HG03469 (cell line): ENCODE results near the gene CDS1.
A peak's percentile ranks its signal among the peaks of the same experiment; 100 is the strongest.
"Not testable (repeated sequence)": the region's sequence is repeated elsewhere in the genome, so short reads cannot be mapped to it uniquely, and the experiment has no call there.

Experiments
- ATAC-seq: cut with Tn5 transposase; IDR thresholded peaks from one replicate; pipeline ENCODE4 v1.9.1; 2021; ENCODE audit warnings: mild to moderate bottlenecking, moderate library complexity, moderate number of reproducible peaks; ENCODE audit not compliant: unreplicated experiment

CDS1 gene

GRCh38 chr4:84582988-84583875, at the start of gene CDS1:
Gene CDS1 (plus strand): TSS chr4:84583127. CDS start chr4:84583402, 275 bp downstream.
- ATAC-seq: peak; percentile 41

DNA sequence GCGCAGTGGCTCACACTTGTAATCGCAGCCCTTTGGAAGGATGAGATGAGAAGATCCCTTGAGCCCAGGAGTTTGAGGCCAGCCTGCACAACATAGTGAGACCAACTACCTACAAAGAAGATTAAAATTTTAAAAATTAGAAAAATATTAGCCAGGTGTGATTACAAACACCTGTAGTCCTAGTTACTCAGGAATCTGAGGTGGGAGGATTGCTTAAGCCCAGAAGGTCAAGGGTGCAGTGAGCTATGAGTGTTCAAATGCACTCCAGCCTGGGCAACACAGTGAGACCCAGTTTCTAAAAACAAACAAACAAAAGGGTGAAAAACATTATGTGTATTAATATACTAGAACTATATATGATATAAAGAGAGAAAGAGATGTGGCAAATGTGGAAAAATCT, 47.0 kb upstream of the CDS1 start:
- no peak for ATAC-seq

DNA sequence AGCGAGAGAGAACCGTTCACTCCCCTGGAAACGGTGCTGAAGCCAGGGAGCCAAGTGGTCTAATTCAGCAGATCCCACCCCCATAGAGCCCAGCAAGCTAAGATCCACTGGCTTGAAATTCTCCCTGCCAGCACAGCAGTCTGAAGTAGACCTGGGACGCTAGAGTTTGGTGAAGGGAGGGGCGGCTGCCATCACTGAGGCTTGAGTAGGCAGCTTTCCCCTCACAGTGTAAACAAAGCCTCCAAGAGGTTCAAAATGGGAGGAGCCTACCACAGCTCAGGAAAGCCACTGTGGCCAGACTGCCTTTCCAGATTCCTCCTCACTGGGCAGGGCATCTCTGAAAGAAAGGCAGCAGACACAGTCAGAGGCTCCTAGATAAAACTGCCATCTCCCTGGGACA, 37.8 kb upstream of the CDS1 start:
- ATAC-seq: no peak

- no peak for ATAC-seq
Observed at GRCh38 chr4:84547211-84547610, 35.7 kb upstream of the CDS1 start.

DNA sequence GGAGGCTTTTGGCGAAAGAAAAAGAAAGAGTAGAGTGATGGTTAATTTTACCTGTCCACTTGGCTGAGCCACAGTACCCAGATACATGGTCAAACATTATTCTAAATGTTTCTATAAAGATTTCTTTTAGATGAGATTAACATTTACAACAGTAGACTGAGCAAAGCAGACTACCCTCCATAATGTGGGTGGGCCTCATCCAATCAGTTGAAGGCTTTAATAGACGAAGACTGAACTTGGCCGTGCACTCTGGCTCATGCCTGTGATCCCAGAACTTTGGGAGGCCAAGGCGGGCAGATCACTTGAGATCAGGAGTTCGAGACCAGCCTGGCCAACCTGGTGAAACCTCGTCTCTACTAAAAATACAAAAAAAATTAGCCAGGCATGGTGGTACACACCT, 33.7 kb upstream of the CDS1 start:
- not testable (repeated sequence) for ATAC-seq

DNA sequence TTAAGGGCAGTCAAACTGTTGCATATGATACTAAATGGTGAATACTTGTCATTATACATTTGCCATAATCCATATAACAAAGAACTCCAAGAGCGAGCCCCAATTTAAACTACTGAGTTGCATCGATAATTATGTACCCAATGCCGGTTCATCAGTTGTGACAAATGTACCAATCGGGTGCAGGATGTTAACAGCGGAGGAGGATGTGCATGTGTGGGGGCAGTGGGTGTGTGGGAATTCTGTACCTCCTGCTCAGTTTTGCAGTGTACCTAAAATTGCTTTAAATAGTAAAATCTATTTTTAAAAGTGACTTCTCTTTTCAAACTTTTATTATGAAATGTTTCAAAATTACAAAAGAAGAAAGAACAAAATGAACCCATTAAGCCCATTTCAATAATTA, 20.8 kb upstream of the CDS1 start:
- ATAC-seq: no peak

- no peak for ATAC-seq
Observed at GRCh38 chr4:84563002-84563401, 19.9 kb upstream of the CDS1 start.

DNA sequence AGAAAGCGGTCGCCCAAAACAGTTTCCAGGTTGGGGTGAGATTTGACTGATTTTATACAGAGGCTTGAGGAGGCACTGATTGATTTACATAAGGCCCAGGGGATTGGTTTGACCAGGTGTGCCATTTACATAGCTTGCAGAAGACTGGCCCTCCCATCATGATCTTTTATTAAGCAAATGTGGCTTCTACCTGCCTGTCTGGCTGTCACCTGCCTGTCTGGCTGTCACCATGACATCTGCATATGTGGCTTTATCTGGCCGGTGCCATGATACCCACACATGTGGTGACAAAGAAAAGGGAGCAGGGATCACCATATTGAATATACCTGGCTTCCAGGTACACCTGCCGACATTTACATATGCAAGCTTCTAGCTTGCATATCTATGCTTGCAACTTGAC, 17.0 kb upstream of the CDS1 start:
- ATAC-seq: no peak

- no peak for ATAC-seq
Observed at GRCh38 chr4:84568496-84568895, 14.4 kb upstream of the CDS1 start.

GRCh38 chr4:84569009-84569408, 13.9 kb upstream of the CDS1 start:
- ATAC-seq: no peak

GRCh38 chr4:84573385-84574068, 9.4 kb upstream of the CDS1 start:
- no peak for ATAC-seq

- no peak for ATAC-seq
Observed at GRCh38 chr4:84574069-84574720, 8.7 kb upstream of the CDS1 start.

- no peak for ATAC-seq
Observed at GRCh38 chr4:84578540-84579402, 4.2 kb upstream of the CDS1 start.

- ATAC-seq: no peak
Observed at GRCh38 chr4:84579403-84579776, 3.5 kb upstream of the CDS1 start.

GRCh38 chr4:84582302-84582987, 482 bp upstream of the CDS1 start:
- peak; percentile 70 for ATAC-seq

- no peak for ATAC-seq
Observed at GRCh38 chr4:84583876-84584380, 1.0 kb downstream of the CDS1 start.

DNA sequence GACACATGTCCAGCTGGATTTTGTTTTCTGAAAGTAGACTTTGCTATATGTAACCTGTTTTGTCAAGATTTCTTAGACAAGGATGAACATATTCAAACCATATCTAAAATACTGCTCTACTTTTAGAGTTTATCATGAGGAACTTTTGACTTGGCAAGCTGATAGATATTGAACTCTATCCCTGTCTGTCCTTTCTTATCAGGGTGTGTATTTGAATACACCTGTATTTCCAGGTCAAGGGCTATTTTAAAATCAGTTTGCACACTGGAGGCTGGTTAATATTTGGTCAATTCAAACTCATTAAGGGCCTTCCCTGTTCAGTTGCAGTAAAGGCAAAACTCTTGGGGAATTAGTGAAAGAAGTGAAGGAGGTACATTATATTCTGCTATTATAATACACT, 2.3 kb downstream of the CDS1 start:
- ATAC-seq: no peak

- no peak for ATAC-seq
Observed at GRCh38 chr4:84594724-84595123, 11.8 kb downstream of the CDS1 start.

DNA sequence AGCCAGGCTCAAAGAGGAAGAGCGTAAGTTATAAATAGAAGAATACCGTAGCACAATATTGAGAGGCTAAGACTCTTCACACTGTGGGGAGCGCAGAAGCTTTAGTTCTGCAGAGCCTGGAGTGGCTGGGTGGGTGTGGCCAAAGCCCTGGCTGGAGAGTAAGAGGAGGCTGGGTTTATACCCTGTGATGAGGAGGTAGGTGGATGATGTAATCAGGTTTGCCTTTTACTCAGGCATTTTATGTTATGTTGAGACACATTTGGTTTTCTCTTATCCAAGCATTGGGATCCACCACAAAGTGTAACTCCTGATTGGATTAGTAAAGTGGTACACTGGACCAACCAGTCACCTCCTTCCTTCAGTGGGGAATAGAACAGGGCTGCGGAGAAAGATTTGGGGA, 13.9 kb downstream of the CDS1 start:
- no peak for ATAC-seq

GRCh38 chr4:84597450-84597849, 14.5 kb downstream of the CDS1 start:
- no peak for ATAC-seq
